Left kidney (tissue), 2 donors: Measurements from ENCODE around the gene PPP3CA. TPM values are rescaled to one million over a fixed set of nuclear protein-coding genes. Genes with fewer than 3 reads are reported as not detected.
"Not testable (repeated sequence)": the region's sequence is repeated elsewhere in the genome, so short reads cannot be mapped to it uniquely, and the experiment has no call there.

Experiments
- DNase-seq: peaks from one replicate; pipeline ENCODE4 v3.0.0-alpha.2; 2013
- polyA plus RNA-seq: library from polyadenylated mRNA; unstranded; fragments of 120-200 nt; gene quantifications from one replicate; pipeline ENCODE4 v1.2.1, GENCODE V29; 2013; ENCODE audit not compliant: insufficient read length

Gene PPP3CA
- polyA plus RNA-seq, 1 donor: 54.3 TPM

DNA sequence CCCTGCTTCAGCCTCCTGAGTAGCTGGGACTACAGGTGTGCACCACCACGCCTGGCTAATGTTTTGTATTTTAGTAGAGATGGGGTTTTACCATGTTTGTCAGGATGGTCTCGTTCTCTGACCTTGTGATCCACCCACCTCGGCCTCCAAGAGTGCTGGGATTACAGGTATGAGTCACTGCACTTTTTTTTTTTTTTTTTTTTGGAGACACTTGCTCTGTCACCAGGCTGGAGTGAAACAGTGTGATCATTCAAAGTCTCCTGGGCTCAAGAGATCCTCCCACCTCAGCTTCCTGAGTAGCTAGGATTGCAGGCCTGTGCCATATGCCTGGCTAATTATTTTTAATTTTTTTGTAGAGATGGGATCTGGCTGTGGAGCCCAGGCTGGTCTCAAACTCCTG is 338.8 kb downstream of the PPP3CA start:
- no peak for DNase-seq

DNA sequence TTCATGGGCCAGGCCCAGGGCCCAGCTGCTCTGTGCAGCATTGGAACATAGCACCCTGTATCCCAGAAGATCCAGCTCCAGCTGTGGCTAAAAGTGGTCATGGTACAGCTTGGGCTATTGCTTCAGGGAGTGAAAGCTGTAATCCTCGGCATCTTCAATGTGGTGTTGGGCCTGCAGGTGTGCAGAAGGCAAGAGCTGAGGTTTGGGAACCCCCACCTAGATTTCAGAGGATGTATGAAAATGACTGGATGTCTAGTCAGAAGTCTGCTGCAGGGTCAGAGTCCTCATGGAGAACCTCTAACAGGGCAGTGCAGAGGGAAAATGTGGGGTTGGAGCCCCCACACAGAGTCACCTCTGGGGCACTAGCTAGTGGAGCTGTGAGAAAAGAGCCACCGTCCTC is 341.7 kb downstream of the PPP3CA start:
- DNase-seq: no peak

DNA sequence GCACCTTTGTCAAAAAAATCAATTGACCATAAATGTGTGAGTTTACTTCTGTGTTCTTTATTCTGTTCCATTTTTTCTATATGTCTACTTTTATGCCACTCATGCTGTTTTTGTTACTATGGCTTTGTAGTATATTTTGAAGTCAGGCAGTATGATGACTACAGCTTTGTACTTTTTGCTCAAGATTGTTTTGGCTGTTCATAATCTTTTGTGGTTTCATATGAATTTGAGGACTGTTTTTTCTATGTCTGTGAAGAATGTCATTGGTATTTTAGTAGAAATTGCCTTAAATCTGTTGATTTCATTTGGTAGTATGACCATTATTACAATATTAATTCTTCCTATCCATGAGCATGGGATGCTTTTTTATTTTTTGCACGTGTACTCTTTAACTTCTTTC is 346.8 kb downstream of the PPP3CA start:
- no peak for DNase-seq

DNA sequence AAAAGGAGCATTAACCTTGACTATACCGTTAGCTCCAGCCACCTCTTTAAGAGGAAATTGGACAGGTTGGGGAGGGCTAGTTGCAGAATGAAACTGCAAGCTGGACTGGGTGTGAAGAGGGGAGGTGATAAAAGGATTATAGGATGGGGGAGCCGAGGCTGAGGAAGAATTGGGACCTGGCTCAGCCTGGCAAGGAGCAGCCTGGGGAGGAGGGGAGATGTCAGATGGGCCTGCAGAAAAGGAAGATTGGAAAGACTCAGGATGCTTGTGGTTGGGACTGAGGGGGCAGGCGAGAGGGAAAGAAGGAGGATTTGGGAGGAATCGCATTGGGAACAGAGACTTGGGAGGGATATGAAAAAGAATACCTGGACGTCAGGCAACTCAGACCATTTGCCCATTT is 351.7 kb downstream of the PPP3CA start:
- DNase-seq: no peak

DNA sequence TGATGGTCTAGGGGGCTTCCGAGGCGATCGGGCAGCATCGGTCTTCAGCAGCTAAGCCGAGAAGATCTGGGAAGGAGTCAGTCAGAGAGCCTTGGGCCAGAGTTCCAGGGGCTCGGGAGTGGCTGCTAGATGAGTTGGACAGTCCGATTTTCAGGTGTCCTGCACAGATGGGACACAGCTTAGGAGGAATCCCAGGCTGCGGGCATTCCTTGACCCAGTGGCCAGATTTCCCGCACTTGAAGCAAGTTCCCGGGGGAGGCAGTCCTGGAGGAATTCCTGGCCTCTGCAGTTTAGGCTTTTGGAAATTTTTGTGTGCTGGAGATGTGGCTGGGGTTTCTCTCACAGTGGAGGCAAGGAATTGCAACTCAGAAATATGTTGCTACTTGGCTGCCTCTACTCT is 352.3 kb downstream of the PPP3CA start:
- DNase-seq: not testable (repeated sequence)

DNA sequence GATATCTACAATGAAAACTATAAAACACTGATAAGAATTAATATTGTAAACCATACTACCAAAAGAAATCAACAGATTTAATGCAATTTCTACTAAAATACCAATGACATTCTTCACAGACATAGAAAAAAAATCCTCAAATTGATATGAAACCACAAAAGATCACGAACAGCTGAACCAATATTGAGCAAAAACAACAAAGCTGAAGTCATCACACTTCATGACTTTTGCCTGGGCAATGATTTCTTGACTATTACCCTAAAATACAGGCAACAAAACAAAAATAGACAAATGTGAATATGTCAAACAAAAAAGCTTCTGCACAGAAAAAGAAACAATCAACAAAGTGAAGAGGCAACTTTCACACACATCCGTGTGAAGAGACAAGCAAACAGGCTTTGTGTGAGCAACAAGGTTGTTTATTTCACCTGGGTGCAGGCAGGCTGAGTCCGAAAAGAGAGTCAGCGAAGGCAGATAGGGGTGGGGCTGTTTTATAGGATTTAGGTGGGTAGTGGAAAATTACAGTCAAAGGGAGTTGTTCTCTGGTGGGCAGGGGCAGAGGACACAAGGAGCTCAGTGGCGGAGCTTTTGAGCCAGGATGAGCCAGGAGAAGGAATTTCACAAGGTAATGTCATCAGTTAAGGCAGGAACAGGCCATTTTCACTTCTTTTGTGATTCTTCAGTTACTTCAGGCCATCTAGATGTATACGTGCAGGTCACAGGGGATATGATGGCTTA is 355.8 kb downstream of the PPP3CA start:
- not testable (repeated sequence) for DNase-seq

DNA sequence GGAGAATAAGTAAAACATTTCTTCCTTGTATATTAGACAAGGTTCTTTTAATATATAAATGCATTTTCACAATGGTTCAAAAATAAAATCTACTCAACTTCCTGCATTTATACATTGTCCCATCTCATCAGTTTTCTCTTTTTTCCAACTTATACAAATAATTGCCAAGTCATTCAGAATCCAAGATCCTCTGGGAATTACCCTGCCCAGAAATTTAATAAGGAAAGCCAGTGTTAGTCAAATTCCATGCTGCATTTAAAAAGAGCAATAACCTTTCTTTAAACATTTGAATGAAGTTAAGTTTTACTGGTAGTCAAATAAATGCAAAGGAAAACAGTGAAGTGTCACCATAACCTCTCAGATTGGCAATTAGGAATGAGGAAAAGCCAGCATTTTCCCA is 357.9 kb downstream of the PPP3CA start:
- DNase-seq: no peak

DNA sequence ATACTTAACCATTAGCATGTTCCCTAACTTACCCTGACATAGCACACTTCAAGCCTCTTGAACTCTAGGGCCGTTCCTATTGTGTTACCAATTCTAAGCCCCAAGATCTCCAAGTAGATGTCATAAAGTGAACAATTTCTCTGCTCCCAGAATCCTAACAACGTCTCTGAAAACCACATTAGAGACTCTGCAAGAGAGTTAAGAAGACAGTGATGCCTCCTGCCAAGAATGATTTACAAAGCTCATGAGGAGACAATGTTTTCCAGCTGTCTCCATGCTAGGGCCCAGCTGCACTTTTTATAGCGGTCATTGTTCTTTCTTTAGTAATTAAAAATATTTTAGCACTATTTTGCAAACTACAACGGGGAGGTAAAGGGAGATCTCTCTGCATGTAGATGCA is 358.4 kb downstream of the PPP3CA start:
- no peak for DNase-seq

DNA sequence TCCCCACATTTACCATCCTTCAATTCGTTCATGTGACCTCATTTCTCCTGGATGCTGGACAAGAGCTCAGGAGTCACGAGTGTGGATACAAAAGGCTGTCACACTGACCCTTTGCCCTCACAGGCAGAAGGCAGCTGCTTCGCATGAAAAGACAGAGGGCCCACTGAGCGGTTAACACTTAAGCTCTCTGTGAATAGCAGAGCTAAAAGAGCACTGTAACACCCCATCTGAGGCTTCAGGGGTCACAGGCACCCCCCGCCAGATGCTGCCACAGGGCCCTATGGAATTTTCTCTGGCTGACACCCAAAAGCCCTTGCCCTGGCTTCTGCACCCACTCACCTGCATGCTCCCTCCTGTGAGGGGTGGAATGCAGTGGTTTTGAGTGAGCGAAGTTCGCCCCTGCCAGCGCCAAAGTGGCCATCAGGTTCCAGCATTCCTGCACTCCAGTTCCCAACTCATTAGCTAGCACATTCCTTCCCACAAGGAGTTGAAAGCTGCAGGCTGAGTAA is 360.9 kb downstream of the PPP3CA start:
- no peak for DNase-seq

DNA sequence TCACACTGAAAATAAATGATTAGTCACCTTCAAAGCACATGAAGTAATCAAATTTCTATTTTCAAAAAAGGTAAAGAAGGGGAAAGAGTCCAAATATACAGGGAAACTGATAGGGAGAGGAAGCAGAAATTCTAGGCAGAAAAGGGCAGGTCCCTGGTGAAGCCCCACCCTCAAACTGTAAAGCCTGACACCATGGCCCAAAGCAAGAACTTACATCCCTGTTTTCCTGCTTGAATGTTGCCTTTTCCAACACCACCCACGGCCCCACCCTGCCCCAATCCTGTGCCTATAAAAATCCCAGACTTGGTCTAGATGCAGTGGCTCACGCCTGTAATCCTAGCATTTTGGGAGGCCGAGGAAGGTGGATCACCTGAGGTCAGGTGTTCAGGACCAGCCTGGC is 361.8 kb downstream of the PPP3CA start:
- DNase-seq: no peak

DNA sequence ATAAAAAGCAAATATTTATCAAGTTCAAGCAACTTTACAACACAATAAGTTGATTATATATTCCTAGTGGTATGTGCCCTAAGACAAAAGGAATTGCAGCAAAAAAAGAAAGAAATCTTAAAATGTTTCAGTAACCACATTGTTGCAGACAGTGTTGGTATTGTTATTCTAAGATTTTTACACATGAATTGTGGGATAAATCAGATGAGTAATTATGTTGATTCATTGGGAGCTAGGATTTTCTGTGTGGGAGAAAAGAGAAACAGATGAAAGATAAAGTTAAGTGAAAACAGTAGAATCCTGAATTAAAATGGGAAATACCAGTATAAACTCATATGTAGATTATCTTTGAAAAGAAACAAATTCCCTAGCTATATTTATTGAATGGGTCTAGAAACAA is 362.4 kb downstream of the PPP3CA start:
- DNase-seq: no peak

DNA sequence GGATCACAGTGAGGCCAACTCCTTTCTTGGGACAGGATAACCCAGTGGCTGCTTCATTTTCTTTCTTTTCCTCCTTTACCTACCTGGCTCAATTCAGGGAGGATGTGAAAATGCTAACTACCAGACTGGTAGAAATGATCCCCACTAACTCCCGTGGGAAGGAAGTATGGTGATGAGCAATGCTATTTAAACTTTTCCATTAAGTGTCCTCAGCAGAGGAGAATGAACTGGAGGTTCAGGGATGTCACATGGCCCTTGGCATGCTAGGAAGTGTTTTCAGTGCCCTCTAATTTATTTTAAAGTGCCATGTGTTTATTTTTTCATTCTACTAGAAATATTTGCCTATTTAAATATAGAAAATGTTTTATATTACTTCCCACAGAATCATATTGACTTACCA is 363.9 kb downstream of the PPP3CA start:
- DNase-seq: no peak

DNA sequence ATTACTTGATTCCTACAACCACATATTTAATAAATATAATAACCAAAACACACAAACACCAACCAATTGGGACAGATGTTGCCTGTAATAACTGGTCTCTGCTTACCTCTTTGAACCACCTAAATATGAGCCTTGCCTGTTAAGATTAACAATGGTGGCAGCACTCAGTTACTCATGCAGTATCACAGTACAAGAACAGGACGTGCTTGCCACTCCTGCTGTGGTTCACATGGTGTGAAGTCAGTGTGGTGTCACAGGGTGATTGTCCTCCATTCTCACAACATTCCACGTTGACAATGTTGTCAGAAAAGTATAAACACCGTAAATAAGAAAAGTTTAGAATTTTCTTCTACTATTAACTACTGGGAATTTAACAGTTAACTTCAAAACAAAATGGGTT is 365.0 kb downstream of the PPP3CA start:
- DNase-seq: no peak

DNA sequence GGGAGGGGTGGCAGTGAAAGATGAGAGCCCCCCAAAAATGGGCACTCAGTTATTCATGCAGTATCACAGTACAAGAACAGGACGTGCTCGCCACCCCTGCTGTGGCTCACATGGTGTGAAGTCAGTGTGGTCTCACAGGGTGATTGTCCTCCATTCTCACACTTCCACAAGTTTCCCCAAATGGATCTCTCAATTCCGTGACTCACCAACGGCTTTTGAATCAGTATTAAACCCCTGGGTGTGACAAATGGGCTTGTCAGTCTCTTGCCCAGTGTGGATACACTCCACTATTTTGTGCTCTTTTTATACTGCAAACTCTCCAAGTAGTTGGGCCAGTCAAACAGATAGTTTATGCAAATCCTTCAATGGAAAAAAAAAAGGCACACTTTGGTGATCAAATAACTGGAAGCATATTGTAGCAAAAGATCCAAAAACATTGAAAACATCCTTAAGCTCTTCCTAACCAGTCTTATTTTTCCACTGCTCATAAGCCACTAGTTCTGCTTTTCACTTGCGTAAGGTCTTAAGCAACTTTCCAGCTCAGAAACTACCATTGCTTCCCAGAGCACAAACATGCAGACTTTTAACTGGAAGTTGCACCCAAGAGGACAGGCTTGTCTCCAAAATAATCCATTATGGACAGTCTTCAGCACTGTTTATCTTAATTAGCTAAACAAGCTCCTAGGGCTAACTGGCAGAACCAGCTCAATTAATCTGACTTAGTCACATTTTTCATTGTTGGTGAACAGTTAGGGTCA is 365.7 kb downstream of the PPP3CA start:
- DNase-seq: no peak

DNA sequence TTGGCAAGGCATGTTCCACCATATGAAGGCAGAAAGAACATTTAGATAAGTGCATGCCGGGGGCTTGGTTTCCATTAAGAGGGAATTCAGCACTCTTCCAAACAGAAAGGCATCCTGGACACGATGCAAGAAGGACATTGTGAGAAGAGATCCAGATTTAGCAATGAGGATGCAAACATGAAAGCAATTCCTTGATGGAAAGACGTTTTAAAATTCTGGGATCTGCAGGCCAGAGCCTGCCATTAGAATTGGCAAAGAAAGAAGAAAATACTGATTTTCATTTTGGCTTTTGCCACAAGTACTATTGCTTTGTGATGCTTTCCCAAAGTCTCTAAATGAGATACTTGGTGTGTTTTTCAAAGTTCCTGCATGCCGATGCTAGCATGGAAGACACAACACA is 367.6 kb downstream of the PPP3CA start:
- DNase-seq: no peak

DNA sequence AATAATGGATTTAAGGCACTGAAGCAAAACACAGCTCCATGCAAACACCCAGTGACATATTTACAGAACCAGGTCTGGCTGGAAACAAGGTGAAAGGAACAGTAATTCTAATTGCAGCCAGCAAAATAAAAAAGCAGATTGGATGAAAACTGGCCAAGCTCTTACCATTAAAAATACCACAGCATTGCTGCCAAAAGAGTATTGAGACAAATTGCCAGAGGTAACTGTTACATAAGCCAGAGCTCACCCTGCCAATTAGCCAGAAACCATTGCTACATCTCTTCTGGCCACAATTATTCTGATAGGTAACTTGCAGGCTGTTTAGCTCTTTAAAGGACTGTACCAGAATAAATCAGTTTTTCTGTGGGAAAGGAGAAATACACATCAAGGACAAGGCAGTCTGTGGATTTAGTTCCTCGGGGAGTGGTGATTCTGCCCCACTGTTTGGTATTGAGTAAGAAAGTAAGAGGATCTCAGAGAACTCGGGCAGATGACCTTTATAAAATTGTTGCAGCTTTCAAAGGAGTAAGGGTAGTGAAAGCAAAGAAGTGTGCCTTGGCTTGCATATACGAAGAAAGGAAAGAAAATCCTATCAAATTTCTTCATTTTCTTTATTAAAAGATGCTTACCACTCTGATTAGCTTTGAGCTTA is 369.5 kb downstream of the PPP3CA start:
- DNase-seq: no peak

DNA sequence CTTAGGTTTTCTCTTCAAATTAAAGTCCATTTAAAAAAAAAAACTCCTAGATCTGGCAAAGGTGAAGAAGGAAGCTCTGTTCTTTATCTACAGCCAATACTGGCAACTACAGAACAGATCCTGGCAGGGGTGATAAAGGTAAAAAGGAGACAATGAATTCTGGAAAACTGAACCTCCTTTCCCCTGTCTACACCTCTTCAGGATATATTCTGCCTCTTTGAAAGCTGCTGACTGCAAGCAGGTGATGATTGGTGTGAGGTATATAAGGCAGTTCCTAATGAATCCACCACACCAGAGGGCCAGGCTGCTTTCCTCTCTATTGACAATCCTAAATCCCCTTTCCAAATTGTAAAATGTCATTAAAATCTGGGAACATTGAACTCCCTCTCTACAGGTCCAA is 370.1 kb downstream of the PPP3CA start:
- no peak for DNase-seq
